Prostate gland (tissue), 2 donors: ENCODE measurements around the gene COPG1.

ENCODE experiments used
- CTCF ChIP-seq, 4 experiments: fragments of 200-600 bp in 2 of 4; fragments of 450-650 bp in 2 of 4; sonication (generic) in 2 of 4; IDR thresholded peaks; 1 replicate in 3 of 4; 2 replicates in 1 of 4; pipeline ENCODE4 v1.5.1; 2016 to 2019; ENCODE audit warnings: antibody characterized with exemption in 4 of 4, mild to moderate bottlenecking in 2 of 4, moderate library complexity in 2 of 4
- POLR2AphosphoS5 ChIP-seq: sonication (generic); formaldehyde crosslinking; IDR thresholded peaks from one replicate; pipeline ENCODE4 v1.6.1; 2017; ENCODE audit warnings: antibody characterized with exemption

GRCh38 chr3:129317014-129317771 lies 67.8 kb downstream of the COPG1 start:
- no peak for TF ChIP-seq CTCF (IDR thresholded peaks at IDR 0.05)
- no peak for TF ChIP-seq POLR2AphosphoS5
